GM12878 (cell line): ENCODE data around the gene MTA3.

Source experiments
- CTCF ChIP-seq, 3 experiments: IDR thresholded peaks in 2 of 3; conservative IDR thresholded peaks in 1 of 3; 2 replicates each; pipeline ENCODE4 v1.5.1; 2011; ENCODE audit warnings: low read depth in 3 of 3, low read length in 3 of 3, mild to moderate bottlenecking in 3 of 3, control low read depth in 2 of 3, moderate library complexity in 2 of 3, inconsistent platforms in 1 of 3, mixed read lengths in 1 of 3; ENCODE audit not compliant: control insufficient read depth in 2 of 3, insufficient read depth in 1 of 3; ENCODE audit errors: extremely low read depth in 1 of 3
- FOS ChIP-seq: IDR thresholded peaks from 3 replicates; pipeline ENCODE4 v1.6.1; 2011; ENCODE audit warnings: borderline replicate concordance; ENCODE audit not compliant: insufficient read length; ENCODE audit errors: extremely low read depth
- HSF1 ChIP-seq: fragments of 150-350 bp; IDR thresholded peaks from 2 replicates; pipeline ENCODE4 v1.6.1; 2014; ENCODE audit warnings: mild to moderate bottlenecking, low read depth, low read length
- MYC ChIP-seq: IDR thresholded peaks from 2 replicates; pipeline ENCODE4 v1.6.1; 2011; ENCODE audit warnings: mild to moderate bottlenecking, low read length, moderate library complexity, inconsistent platforms; ENCODE audit not compliant: insufficient read depth, insufficient replicate concordance, insufficient read length, severe bottlenecking
- NFIC ChIP-seq: IDR thresholded peaks from 2 replicates; pipeline ENCODE4 v1.6.1; 2012; ENCODE audit warnings: low read depth, mild to moderate bottlenecking, inconsistent platforms, low read length, moderate library complexity
- NFYA ChIP-seq: IDR thresholded peaks from 2 replicates; pipeline ENCODE4 v1.6.1; 2011; ENCODE audit warnings: low read depth, mild to moderate bottlenecking, low read length, improper control_type of control experiment, borderline replicate concordance
- RAD21 ChIP-seq: IDR thresholded peaks from 2 replicates; pipeline ENCODE4 v1.6.1; 2011; ENCODE audit warnings: mild to moderate bottlenecking, low read depth, low read length, moderate library complexity; ENCODE audit not compliant: insufficient read depth
- REST ChIP-seq: IDR thresholded peaks from 2 replicates; pipeline ENCODE4 v1.6.1; 2012; ENCODE audit warnings: mild to moderate bottlenecking, low read depth, low read length
- TAF1 ChIP-seq: IDR thresholded peaks from 2 replicates; pipeline ENCODE4 v1.6.1; 2011; ENCODE audit warnings: mild to moderate bottlenecking, low read depth, low read length, borderline replicate concordance
- TF ChIP-seq, protein P1 (sequence below): IDR thresholded peaks from 2 replicates; pipeline ENCODE4 v1.6.1; 2012; ENCODE audit warnings: low read depth, low read length, improper control_type of control experiment

DNA sequence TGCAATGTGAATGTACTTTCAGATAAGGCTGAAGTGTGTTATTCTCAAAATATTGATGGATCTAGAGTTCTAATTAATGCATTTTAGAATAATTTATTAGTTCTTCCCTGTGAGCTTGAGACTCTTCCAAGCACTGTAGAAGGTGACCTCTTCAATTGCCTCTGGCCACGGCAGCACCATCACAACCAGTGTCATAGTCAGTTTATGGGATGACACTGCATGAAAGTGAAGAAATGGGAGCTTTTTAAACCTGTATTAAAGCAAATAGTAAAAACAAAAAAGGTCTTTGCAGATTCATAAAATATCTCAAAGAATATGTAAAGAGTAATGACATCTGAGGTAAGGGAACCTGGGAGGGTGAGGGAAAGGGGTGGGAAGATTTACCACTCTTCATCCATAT lies 143.5 kb downstream of the MTA3 start:
- TF ChIP-seq NFYA: no peak
- no peak for TF ChIP-seq MYC
- TF ChIP-seq TAF1: no peak
- TF ChIP-seq HSF1: no peak
- TF ChIP-seq FOS: no peak
- TF ChIP-seq, protein P1, sequence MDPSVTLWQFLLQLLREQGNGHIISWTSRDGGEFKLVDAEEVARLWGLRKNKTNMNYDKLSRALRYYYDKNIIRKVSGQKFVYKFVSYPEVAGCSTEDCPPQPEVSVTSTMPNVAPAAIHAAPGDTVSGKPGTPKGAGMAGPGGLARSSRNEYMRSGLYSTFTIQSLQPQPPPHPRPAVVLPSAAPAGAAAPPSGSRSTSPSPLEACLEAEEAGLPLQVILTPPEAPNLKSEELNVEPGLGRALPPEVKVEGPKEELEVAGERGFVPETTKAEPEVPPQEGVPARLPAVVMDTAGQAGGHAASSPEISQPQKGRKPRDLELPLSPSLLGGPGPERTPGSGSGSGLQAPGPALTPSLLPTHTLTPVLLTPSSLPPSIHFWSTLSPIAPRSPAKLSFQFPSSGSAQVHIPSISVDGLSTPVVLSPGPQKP: no peak
- no peak for TF ChIP-seq NFIC
- no peak for TF ChIP-seq CTCF (IDR thresholded peaks at IDR 0.05 in 2 of 3, conservative IDR thresholded peaks at IDR 0.05 in 1 of 3; ENCODE audit: control insufficient read depth in 2 of 3, extremely low read depth in 1 of 3, insufficient read depth in 1 of 3, low read depth in 3 of 3, low read length in 3 of 3)
- no peak for TF ChIP-seq REST
- no peak for TF ChIP-seq RAD21
